Body of pancreas (tissue), 4 donors: ENCODE measurements around the gene GSS.

Experiments used
- CTCF ChIP-seq, 7 experiments: fragments of 450-650 bp in 4 of 7; fragments of 200-600 bp in 3 of 7; sonication (generic) in 3 of 7; IDR thresholded peaks; one replicate each; pipeline ENCODE4 v1.5.1; 2016 to 2019; ENCODE audit warnings: antibody characterized with exemption in 7 of 7
- POLR2A ChIP-seq, 3 donors: fragments of 450-650 bp; IDR thresholded peaks; one replicate each; pipeline ENCODE4 v1.6.1; 2016; ENCODE audit warnings: antibody characterized with exemption in 3 of 3, mild to moderate bottlenecking in 2 of 3

GRCh38 chr20:34994509-34995131, 39.0 kb upstream of the GSS start:
- TF ChIP-seq CTCF (IDR thresholded peaks at IDR 0.05) (no peak), POLR2A (IDR thresholded peaks at IDR 0.05) (no peak)
